Loucy (cell line): ENCODE results near the gene ASIC5.

ENCODE experiments used
- EZH2phosphoT487 ChIP-seq: fragments of 200-600 bp; IDR thresholded peaks from 2 replicates; pipeline ENCODE4 v1.6.1; 2018; ENCODE audit warnings: antibody characterized with exemption, mild to moderate bottlenecking, moderate library complexity, borderline replicate concordance
- TF ChIP-seq, protein P1 (sequence below): fragments of 200-600 bp; sonication (generic); conservative IDR thresholded peaks from 2 replicates; pipeline ENCODE4 v1.5.1; 2014; ENCODE audit warnings: mild to moderate bottlenecking, antibody characterized with exemption, low read length

DNA sequence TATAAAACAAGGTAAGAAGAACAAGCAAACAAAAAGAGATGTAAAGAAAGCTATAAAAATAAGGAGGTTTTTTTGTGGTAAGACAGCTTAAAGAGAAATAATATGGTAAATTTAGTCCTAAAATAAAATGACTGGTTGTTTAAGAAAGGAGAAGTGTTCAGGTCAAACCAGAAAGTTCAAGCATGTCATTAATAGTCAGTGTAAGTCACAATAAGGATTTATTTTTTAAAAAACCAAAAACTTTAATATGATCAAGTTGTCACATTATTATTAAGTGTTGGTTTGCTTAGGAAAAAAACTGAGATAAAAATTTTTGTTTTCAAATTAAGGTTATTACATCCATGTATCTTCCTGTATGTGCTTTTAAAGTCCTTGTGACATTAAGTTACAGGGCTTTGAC is 19.1 kb downstream of the ASIC5 start:
- TF ChIP-seq, protein P1, sequence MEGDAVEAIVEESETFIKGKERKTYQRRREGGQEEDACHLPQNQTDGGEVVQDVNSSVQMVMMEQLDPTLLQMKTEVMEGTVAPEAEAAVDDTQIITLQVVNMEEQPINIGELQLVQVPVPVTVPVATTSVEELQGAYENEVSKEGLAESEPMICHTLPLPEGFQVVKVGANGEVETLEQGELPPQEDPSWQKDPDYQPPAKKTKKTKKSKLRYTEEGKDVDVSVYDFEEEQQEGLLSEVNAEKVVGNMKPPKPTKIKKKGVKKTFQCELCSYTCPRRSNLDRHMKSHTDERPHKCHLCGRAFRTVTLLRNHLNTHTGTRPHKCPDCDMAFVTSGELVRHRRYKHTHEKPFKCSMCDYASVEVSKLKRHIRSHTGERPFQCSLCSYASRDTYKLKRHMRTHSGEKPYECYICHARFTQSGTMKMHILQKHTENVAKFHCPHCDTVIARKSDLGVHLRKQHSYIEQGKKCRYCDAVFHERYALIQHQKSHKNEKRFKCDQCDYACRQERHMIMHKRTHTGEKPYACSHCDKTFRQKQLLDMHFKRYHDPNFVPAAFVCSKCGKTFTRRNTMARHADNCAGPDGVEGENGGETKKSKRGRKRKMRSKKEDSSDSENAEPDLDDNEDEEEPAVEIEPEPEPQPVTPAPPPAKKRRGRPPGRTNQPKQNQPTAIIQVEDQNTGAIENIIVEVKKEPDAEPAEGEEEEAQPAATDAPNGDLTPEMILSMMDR: no peak
- no peak for TF ChIP-seq EZH2phosphoT487
